ENCODE results near the gene CBFA2T3. TPM values are rescaled to one million over a fixed set of nuclear protein-coding genes. Genes with fewer than 3 reads are reported as not detected.
A peak's percentile ranks its signal among the peaks of the same experiment; 100 is the strongest.

Gene CBFA2T3
- total RNA-seq, 1 donor from 2014 or later = 2.4 TPM

- Histone ChIP-seq H2AFZ (ENCODE audit: low read depth, low read length) (no peak overlapping the region), H3K27me3 (ENCODE audit: insufficient read depth, low read length) (peaks cover 44% of the 10 kb centered on the region), H3K27ac (ENCODE audit: low read depth, low read length) (no peak overlapping the region), H3K9ac (ENCODE audit: low read length) (no peak overlapping the region), H3K36me3 (ENCODE audit: insufficient read depth, low read length) (no peaks in the 10 kb centered on the region), H3K4me2 (ENCODE audit: low read length) (peak overlapping the region; percentile 33), H4K20me1 (ENCODE audit: insufficient read depth, low read length) (no peaks in the 10 kb centered on the region), H3K4me3 (ENCODE audit: insufficient read depth, low read depth, low read length) (no peak overlapping the region), H3K9me3 (ENCODE audit: insufficient read depth, low read depth, low read length) (no peaks in the 10 kb centered on the region), H3K4me1 (ENCODE audit: insufficient read depth, low read length) (no peaks in the 10 kb centered on the region), H3K79me2 (ENCODE audit: insufficient read depth, low read length) (no peaks in the 10 kb centered on the region)
- H3K9me3 Mint-ChIP-seq (ENCODE audit: unreplicated experiment) = no peaks in the 10 kb centered on the region
- no peak for FAIRE-seq
- H3K27ac Mint-ChIP-seq (ENCODE audit: unreplicated experiment) = no peak overlapping the region
- no peak overlapping the region for H3K4me3 Mint-ChIP-seq (ENCODE audit: unreplicated experiment)
- H3K27me3 Mint-ChIP-seq (ENCODE audit: low read depth, unreplicated experiment) = peaks cover 40% of the 10 kb centered on the region
- no peaks in the 10 kb centered on the region for H3K36me3 Mint-ChIP-seq (ENCODE audit: low read depth, unreplicated experiment)
- TF ChIP-seq EZH2 (IDR thresholded peaks at IDR 0.05; ENCODE audit: insufficient read depth, low read length) = peak; percentile 49
- TF ChIP-seq, protein P1, sequence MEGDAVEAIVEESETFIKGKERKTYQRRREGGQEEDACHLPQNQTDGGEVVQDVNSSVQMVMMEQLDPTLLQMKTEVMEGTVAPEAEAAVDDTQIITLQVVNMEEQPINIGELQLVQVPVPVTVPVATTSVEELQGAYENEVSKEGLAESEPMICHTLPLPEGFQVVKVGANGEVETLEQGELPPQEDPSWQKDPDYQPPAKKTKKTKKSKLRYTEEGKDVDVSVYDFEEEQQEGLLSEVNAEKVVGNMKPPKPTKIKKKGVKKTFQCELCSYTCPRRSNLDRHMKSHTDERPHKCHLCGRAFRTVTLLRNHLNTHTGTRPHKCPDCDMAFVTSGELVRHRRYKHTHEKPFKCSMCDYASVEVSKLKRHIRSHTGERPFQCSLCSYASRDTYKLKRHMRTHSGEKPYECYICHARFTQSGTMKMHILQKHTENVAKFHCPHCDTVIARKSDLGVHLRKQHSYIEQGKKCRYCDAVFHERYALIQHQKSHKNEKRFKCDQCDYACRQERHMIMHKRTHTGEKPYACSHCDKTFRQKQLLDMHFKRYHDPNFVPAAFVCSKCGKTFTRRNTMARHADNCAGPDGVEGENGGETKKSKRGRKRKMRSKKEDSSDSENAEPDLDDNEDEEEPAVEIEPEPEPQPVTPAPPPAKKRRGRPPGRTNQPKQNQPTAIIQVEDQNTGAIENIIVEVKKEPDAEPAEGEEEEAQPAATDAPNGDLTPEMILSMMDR (IDR thresholded peaks at IDR 0.05; ENCODE audit: insufficient read depth, low read depth, low read length) = no peak
- H3K4me1 Mint-ChIP-seq (ENCODE audit: low read depth, unreplicated experiment) = no peaks in the 10 kb centered on the region
- no peak for DNase-seq (ENCODE audit: low read depth)
Measured at GRCh38 chr16:88940862-88941817, 35.9 kb downstream of the CBFA2T3 start.

DNA sequence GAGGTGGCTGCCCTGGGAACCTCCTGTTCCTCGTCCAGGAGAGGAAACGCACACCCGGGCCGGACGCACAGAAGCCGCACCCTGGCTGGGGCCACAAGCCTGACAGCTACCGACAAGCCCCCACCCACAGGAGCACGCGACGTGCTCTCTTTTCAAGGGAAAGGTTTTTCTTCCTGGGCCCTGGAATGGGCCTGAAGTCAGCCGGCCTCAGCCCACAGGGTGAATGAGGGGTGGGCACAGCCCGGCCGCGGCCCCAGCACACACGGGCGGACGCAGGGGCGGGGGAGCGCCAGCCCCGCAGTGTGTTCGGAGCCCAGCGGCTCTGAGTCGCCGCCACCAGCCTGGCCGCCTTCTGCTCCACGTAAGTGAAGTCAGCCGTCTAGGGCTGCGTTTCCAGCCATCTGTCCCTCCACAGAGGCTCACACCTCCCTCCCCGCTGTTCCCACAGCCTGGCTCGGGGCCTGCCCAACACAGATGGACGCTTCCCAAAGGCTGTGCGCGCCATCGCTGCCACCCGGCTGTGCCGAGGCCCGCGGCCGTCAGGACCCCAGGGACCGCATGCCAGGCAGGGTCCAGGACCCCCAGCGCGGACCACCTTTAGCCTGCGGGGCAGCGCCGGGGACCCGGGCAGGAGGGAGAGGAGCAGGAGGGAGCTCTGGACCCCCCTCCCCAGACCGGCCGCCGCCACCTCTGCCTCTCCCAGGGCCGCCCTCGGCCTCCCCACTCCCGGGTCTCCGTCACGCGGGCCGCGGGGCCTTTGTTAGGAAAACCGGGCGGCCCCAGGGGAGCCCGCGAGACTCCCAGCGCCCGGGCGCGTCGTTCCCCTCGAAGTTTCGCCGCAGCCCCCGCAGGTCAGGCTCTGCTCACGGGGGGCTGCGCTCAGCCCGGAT is 36.8 kb downstream of the CBFA2T3 start:
- Histone ChIP-seq H3K9me3 (ENCODE audit: insufficient read depth, low read depth, low read length) (no peaks in the 10 kb centered on the region), H3K4me1 (ENCODE audit: insufficient read depth, low read length) (no peaks in the 10 kb centered on the region), H2AFZ (ENCODE audit: low read depth, low read length) (no peak overlapping the region), H4K20me1 (ENCODE audit: insufficient read depth, low read length) (no peaks in the 10 kb centered on the region), H3K79me2 (ENCODE audit: insufficient read depth, low read length) (no peaks in the 10 kb centered on the region), H3K36me3 (ENCODE audit: insufficient read depth, low read length) (no peaks in the 10 kb centered on the region), H3K4me2 (ENCODE audit: low read length) (no peak overlapping the region), H3K27ac (ENCODE audit: low read depth, low read length) (no peak overlapping the region), H3K4me3 (ENCODE audit: insufficient read depth, low read depth, low read length) (no peak overlapping the region), H3K9ac (ENCODE audit: low read length) (no peak overlapping the region), H3K27me3 (ENCODE audit: insufficient read depth, low read length) (peaks cover 44% of the 10 kb centered on the region)
- no peak for DNase-seq (ENCODE audit: low read depth)
- FAIRE-seq = no peak
- H3K9me3 Mint-ChIP-seq (ENCODE audit: unreplicated experiment) = no peaks in the 10 kb centered on the region
- no peaks in the 10 kb centered on the region for H3K4me1 Mint-ChIP-seq (ENCODE audit: low read depth, unreplicated experiment)
- H3K27me3 Mint-ChIP-seq (ENCODE audit: low read depth, unreplicated experiment) = peaks cover 35% of the 10 kb centered on the region
- H3K36me3 Mint-ChIP-seq (ENCODE audit: low read depth, unreplicated experiment) = no peaks in the 10 kb centered on the region
- H3K27ac Mint-ChIP-seq (ENCODE audit: unreplicated experiment) = no peak overlapping the region
- H3K4me3 Mint-ChIP-seq (ENCODE audit: unreplicated experiment) = peak overlapping the region; percentile 34
- TF ChIP-seq EZH2 (IDR thresholded peaks at IDR 0.05; ENCODE audit: insufficient read depth, low read length) = peak; percentile 99
- TF ChIP-seq, protein P1 (IDR thresholded peaks at IDR 0.05; ENCODE audit: insufficient read depth, low read depth, low read length) = no peak

Data from astrocyte (in vitro differentiated cells and primary cell).